HL-60/S4 treated with phorbol 12-myristate 13-acetate at 8.2 ng/mL for 4 days and 3 days (cell line): ENCODE data around the gene PLA2G4F.

Experiments
- in situ Hi-C: fragments of 300-500 bp; cut with MboI; formaldehyde crosslinking; loops from 2 replicates; pipeline ENCODE4 v1.15.0; 2022; ENCODE audit warnings: low sequenced_read_pairs

Gene PLA2G4F

DNA sequence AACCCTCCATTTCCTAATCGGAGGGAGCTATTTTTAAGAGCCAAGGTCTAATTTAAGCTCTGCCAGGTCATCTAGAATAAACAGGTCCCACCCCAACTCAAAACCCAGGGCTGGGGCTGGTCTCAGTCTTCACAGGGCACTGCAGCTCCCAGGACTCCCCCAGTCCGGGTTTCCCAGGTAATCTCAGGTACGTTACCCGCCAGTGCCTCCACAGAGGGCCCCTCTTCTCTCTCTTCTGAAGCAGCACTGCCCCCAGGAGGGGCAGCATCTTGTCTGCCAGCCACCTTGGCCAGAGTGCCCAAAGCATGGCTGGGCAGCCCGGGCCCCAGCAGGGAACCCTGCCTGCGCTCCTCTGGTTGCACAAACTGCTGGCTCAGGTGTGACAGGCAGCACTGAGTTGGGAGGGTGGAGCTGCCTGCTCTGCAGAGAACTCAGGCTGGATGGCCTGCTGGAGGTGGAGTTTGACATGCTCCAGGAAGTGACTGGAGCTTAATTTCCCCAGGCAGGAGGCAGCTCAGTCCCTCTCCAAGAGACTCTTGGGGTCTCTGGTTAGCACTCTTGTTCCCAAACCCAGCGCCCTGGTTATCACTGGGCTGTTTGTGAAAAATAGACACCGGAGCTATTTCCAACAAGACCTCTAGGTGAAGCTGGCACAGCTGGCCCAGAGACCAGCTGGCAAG is at the start of gene PLA2G4F:
PLA2G4F (minus strand) TSS at position 394 of the 680 bp plus-strand sequence; CDS start at position 307, 87 bp downstream.
- in situ Hi-C loops = no loop called here

DNA sequence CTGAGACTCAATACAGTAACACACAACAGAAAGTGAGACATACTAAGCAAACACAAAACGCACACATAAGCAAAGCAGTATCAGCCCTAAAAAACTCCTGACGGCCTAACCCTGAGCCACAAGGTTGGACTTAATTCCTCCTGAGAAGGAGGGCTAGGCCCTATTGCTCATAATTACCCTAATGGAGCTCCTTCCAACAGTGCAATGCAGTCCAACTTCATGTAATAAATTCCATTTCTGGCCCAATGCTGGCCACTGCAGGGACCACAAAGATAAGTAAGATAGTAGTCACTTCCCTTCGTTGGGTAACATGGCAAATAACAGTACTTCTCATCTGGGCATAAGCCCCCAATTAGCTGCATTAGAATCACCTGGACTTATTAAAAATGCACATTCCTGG is 47.5 kb upstream of the PLA2G4F start:
- in situ Hi-C loops = no loop called here

DNA sequence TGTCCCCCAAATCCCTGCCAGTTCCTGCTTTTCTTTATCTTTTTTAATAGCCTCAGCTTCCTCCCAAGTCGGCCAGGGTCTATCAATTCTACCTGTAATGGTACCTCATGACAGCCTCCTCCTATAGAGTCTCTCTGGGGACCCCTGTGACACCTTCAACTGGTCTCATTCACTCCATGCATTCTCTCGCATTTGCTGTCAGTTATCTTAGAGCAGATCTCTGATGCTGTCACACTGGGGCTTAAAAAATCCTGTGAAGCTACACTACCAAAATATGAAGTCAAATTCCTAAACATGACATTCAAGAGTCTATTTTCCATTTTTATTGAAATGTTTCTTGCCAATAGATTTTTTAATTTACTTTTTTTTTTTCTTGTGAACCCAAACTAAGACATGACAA is 46.2 kb upstream of the PLA2G4F start:
- in situ Hi-C loops = no loop called here

GRCh38 chr15:42201801-42202200 is 45.4 kb upstream of the PLA2G4F start:
- in situ Hi-C loops = no loop called here

GRCh38 chr15:42199126-42199525 is 42.7 kb upstream of the PLA2G4F start:
- in situ Hi-C loops = no loop called here

DNA sequence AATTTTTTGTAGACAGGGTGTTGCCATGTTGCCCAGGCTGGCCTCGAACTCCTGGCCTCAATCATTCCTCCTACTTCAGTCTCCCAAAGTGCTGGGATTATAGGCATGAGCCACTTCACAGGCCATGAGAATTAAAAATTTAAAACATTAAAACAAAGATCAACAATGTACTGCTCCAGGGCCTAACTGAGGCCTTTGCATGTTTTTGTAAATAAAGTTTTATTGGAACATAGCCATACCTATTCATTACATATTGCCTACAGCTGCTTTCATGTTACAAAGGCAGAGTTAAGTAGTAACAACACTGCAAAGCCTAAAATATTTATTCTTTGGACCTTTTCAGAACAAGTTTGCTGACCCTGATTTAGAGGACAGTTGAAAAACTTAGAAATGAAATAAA is 42.1 kb upstream of the PLA2G4F start:
- in situ Hi-C loops = no loop called here

GRCh38 chr15:42194513-42194912 is 38.1 kb upstream of the PLA2G4F start:
- in situ Hi-C loops = no loop called here

DNA sequence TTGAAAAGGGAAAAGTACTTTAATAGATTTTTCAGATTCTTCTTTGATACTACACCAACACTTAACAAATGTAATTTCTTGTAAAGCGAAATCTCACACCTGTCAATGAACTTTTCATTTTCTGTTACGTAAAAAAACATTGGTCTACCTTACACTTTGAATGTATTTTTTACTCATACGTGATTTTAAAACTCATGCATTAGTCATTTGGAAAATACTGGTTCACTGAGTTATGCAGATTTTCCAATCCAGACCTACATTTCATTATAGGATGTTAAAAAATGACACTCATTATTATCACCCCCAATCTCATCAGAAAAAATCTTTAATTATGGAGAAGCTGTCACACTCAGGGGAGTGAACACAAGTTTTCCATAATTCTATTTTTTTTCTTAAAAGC is 36.9 kb upstream of the PLA2G4F start:
- in situ Hi-C loops = no loop called here

- in situ Hi-C loops = no loop called here
Observed at GRCh38 chr15:42191610-42192346, 35.3 kb upstream of the PLA2G4F start.

DNA sequence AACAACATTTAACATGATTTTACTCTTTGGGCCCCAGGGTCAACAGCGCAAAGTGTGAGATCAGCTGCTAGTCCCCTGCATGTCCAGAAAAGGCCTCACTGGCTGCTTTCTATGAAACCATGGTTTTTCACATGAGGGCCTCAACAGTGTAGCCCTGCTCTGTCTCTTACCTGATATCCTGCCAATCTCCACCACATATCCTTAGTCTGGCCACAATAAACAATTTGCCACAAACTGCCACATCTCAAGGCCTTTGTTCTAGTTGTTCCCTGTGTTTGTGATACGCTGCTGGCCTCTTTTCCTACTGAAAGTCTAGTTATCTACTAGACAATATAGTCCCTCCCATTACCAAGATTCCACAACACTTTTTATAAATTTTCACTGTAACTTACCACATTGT is 33.9 kb upstream of the PLA2G4F start:
- in situ Hi-C loops = no loop called here

DNA sequence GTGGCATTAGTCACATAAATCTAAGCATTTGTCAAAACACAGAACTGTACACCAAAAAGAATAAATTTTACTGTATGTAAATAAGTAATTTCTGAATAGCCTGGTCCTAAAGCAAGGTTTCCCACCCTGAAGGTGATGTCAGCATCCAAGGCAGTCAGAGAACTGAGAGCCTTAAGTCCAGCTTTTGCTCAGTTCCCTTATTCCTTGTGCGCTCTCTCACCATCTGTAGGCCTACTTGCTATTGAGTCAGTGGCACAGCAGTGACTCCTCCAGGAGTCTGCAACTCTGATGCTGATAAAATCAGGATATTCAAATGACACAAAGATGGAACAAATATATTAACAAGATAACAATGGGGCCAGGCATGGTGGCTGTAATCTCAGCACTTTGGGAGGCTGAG is 29.4 kb upstream of the PLA2G4F start:
- in situ Hi-C loops = no loop called here

DNA sequence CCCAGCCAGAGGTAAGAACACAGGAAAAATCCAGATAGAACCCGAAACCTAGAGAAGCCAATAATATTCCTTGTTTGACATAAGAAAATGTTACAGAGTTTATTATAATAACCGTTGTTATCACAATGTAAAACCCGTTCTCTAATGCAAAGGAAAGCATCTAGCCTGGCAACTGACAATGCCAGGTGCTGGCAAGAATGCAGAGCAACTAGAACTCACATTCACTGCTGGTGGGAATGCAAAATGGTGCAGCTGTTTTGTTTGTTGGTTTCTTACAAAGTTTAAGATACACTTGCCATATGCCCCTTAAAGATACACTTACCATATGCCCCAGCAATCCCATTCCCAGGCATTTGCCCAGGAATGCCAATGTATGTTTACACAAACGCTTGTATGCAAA is 28.3 kb upstream of the PLA2G4F start:
- in situ Hi-C loops = no loop called here

DNA sequence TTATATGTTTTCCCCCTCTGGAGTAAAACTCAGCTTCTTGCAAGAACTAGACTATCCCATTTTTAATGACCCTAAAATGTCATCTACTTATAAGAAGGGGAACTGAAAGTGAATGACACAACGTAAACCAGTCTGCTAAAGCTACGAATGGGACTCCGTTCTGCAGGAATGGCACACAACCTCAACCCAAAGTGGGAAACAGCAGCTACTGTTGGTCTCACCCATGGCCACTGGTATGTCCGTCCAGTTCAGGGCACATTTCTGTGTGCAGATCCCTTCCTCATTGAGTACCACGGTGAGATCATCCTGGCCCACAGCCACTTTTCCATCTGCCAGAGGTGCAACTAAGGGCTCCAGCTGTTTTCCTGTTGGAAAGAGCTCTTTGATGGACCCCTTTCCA is 27.9 kb upstream of the PLA2G4F start:
- in situ Hi-C loops = no loop called here

DNA sequence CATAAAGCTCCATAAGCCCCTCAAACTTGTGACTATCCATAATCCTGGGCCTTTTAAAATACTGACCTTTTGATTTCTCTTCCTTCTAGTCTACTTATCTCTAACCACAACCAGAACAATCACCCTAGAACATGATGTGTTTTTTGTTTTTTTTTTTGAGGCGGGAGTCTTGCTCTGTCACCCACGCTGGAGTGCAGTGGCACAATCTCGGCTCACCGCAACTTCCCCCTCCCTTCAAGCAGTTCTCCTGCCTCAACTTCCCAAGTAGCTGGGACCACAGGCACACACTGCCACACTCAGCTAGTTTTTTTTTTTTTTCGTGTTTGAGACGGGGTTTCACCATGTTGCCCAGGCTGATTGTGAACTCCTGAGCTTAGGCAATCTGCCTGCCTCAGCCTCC is 26.5 kb upstream of the PLA2G4F start:
- in situ Hi-C loops = no loop called here

DNA sequence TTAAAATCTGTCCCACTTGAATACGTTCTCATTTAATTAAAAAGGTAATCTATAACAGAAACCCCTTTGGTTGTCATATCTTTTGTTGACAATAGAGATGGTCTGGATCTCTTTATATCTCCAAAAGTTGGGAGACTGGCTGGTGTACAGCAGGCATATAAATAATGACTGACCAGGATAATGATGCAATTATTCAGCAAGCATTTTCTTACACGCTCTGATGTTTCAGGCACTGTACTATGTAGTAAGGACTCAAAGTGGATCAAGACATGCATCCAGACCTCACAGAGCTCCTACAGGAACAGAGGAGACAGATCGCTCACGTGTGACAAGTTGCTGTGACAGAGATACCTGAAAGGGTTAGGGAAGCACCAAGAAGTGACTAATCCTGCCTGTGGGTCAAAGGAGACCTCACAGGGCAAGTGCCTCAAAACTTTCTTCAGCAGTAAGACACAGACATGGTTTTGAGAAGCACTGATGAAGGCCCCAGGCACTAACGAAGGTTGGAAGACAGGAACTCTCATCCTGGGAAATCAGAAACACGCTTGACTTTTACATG is 26.0 kb upstream of the PLA2G4F start:
- in situ Hi-C loops = no loop called here

- in situ Hi-C loops = no loop called here
Observed at GRCh38 chr15:42178056-42178455, 21.6 kb upstream of the PLA2G4F start.

DNA sequence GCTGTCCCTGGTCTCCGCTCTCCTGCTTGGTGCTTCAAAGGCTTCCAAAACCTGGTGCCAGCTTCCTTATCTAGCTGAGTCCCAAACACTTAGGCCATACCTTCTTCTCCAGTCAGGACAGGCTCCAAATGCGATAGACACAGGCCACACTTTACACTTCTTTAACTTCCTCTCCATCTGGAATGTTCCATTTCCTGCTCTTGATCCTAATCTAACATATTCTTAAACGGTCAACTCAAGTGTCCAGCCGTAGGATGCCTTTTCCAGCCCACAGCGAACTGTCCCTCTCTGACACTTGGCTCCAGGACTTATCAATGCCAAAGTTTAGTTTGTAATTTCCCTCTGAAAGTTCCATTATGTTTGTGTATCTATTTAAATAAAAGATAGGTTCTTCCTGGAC is 19.2 kb upstream of the PLA2G4F start:
- in situ Hi-C loops = no loop called here

DNA sequence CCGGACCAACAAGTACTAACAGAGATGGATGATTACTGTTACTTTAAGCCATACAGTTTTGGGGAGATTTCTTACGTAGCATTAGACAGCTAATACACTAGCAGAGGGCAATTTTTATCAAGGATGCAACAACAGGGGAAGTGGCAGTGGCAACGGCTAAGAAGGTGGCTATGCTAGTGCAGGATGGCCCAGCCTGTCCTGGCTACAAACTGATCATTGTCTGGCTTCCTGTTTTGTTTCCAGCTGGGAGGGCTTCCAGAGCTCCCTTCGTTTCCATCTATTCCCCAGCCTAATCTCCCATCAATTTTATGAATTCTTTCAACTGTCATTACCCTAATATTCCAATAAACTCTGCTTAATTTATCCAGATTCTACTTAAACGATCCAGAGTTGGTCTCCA is 16.0 kb upstream of the PLA2G4F start:
- in situ Hi-C loops = no loop called here

GRCh38 chr15:42171795-42172194 is 15.4 kb upstream of the PLA2G4F start:
- in situ Hi-C loops = no loop called here

DNA sequence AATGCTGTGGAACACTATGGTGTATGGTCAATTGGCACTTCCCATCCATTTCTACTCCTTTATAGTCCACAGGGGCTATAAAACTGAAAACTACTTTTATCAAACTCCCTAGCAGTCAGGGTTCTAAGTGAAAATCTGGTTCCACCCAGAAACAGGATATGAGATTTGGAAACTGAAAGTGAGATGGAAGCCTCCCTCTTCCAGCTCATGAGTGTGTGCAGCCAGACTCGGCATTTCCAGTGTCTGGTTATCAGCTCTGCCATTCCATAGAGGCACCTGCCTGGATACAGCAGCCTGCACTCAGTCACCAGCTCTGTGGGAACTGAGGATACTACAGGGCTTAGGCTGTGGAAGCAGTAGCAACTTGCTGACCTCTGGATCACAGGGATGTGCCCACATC is 14.7 kb upstream of the PLA2G4F start:
- in situ Hi-C loops = no loop called here

DNA sequence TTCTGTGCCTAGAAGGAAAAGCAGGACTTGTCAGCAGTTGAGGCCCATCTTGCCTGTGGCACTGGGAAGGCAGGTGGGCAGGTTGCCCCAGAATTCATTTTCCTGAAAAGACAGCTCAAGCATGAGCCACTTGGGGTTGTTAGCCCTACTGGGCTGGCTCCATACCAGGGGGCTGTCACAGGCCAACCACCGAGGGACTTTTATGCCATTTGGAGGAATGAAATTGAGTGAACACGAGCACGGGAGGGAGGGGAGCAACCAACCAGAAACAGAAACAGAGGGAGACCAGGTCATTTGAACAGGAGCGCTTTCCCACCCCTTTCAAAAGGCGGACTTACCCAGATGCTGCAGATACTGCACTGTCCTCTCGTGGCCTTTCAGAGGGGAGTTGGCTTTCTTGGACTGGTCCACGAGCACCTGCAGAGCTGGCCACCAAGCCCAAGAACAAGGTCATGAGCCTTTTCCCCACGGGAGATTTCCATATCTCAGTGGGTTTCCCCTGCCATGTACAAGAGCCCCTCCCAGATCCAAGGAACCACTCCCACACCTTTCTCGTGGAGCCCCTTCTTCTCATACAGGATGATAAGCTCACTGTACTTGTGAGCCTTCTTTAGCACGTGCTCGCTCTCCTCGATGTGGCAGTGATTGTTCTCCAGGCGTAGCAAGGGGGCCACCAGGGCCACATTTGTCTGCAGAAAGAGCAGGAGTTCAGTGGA is 9.9 kb upstream of the PLA2G4F start:
- in situ Hi-C loops = no loop called here

DNA sequence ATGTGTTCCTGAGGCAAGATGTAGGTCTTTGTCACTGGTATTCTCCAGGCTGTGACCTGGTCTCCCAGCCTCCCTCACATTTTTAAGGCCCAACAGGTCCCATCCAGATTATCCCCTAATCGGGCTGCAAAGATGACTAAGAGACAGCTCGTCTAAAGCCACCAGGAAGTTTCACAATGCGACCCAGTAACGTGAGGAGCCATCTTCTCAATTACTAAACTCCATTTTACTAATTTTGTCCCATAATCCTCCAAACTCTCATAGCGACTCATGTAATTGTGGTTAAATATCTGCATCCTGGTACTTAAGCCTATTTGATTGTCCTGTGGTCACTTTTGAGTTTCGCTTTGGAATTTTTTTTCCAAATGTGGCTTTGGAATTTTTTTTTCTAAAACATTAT is 8.7 kb upstream of the PLA2G4F start:
- in situ Hi-C loops = no loop called here
